ENCODE measurements around the gene MRTFB. TPM values are rescaled to one million over a fixed set of nuclear protein-coding genes. Genes with fewer than 3 reads are reported as not detected.

Gene MRTFB
- total RNA-seq, 1 donor from 2014 or later, result 77.5 TPM

GRCh38 chr16:14175086-14175485 lies 104.0 kb downstream of the MRTFB start:
- H3K4me1 Mint-ChIP-seq, result peaks cover 3% of the 10 kb centered on the region
- no peak for TF ChIP-seq CTCF (IDR thresholded peaks at IDR 0.05; ENCODE audit: unreplicated experiment)
- no peaks in the 10 kb centered on the region for H3K27me3 Mint-ChIP-seq (ENCODE audit: low read depth)
- H3K36me3 Mint-ChIP-seq, result peaks cover 27% of the 10 kb centered on the region
- peaks cover 24% of the 10 kb centered on the region for H3K9me3 Mint-ChIP-seq
- no peak overlapping the region for H3K27ac Mint-ChIP-seq
- H3K4me3 Mint-ChIP-seq, result no peak overlapping the region
- DNase-seq (ENCODE audit: low spot score in 2 of 2, unreplicated experiment in 2 of 2), result no peak

- no peak for DNase-seq (ENCODE audit: low spot score in 2 of 2, unreplicated experiment in 2 of 2)
- TF ChIP-seq CTCF (IDR thresholded peaks at IDR 0.05; ENCODE audit: unreplicated experiment), result no peak
- Mint-ChIP-seq H3K9me3 (peaks cover 14% of the 10 kb centered on the region), H3K27me3 (ENCODE audit: low read depth) (no peaks in the 10 kb centered on the region), H3K4me1 (peaks cover 20% of the 10 kb centered on the region), H3K4me3 (no peak overlapping the region), H3K27ac (no peak overlapping the region), H3K36me3 (peaks cover 16% of the 10 kb centered on the region)
Observed at GRCh38 chr16:14177704-14178103, 106.6 kb downstream of the MRTFB start.

- H3K4me1 Mint-ChIP-seq, result peaks cover 20% of the 10 kb centered on the region
- H3K27me3 Mint-ChIP-seq (ENCODE audit: low read depth), result no peaks in the 10 kb centered on the region
- H3K4me3 Mint-ChIP-seq, result no peak overlapping the region
- H3K27ac Mint-ChIP-seq, result no peak overlapping the region
- TF ChIP-seq CTCF (IDR thresholded peaks at IDR 0.05; ENCODE audit: unreplicated experiment), result no peak
- DNase-seq (ENCODE audit: low spot score in 2 of 2, unreplicated experiment in 2 of 2), result no peak
- H3K9me3 Mint-ChIP-seq, result peaks cover 1% of the 10 kb centered on the region
- peaks cover 7% of the 10 kb centered on the region for H3K36me3 Mint-ChIP-seq
Observed at GRCh38 chr16:14179116-14179515, 108.0 kb downstream of the MRTFB start.

GRCh38 chr16:14180481-14180944 lies 109.4 kb downstream of the MRTFB start:
- DNase-seq (ENCODE audit: low spot score in 2 of 2, unreplicated experiment in 2 of 2), result no peak
- no peak for TF ChIP-seq CTCF (IDR thresholded peaks at IDR 0.05; ENCODE audit: unreplicated experiment)
- Mint-ChIP-seq H3K36me3 (peaks cover 3% of the 10 kb centered on the region), H3K27ac (peak overlapping the region; percentile 23), H3K4me3 (no peak overlapping the region), H3K4me1 (peaks cover 29% of the 10 kb centered on the region), H3K27me3 (ENCODE audit: low read depth) (no peaks in the 10 kb centered on the region), H3K9me3 (no peaks in the 10 kb centered on the region)

- Mint-ChIP-seq H3K36me3 (peaks cover 3% of the 10 kb centered on the region), H3K27ac (peak overlapping the region; percentile 14), H3K9me3 (no peaks in the 10 kb centered on the region), H3K4me1 (peaks cover 39% of the 10 kb centered on the region), H3K4me3 (no peak overlapping the region), H3K27me3 (ENCODE audit: low read depth) (no peaks in the 10 kb centered on the region)
- TF ChIP-seq CTCF (IDR thresholded peaks at IDR 0.05; ENCODE audit: unreplicated experiment), result no peak
- DNase-seq (ENCODE audit: low spot score in 2 of 2, unreplicated experiment in 2 of 2), result no peak
Observed at GRCh38 chr16:14181371-14182050, 110.4 kb downstream of the MRTFB start.
